Measurements from ENCODE around the gene CHD1L.
"Not testable (repeated sequence)": the region's sequence is repeated elsewhere in the genome, so short reads cannot be mapped to it uniquely, and the experiment has no call there.

CHD1L gene

GRCh38 chr1:147242449-147243227, at the start of gene CHD1L:
TSS of gene CHD1L (plus strand) at chr1:147242684. CDS start at chr1:147242704, 20 bp downstream.
- Histone ChIP-seq H3K9ac (peak within 1 kb of the TSS; percentile 91 to 99 (median 97)), H3K36me3 (peaks cover 0 to 18% (median 8%) of the 10 kb centered on the region in 11 experiments; a peak in 10 of 22 replicates), H3K4me3 (peak within 1 kb of the TSS; percentile 85 to 99 (median 92)), H4K20me1 (peaks cover 0 to 47% (median 42%) of the 10 kb centered on the region in 11 experiments; a peak in 18 of 22 replicates), H3K27ac (peak within 1 kb of the TSS; percentile 84 to 99 (median 97)), H3K4me1 (peaks cover 36 to 48% (median 42%) of the 10 kb centered on the region in 10 experiments), H3K4me2 (peak within 1 kb of the TSS; percentile 69 to 99 (median 89)), H3K27me3 (no peaks in the 10 kb centered on the region), H3K9me3 (replicated peaks in 1 of 11) (peaks cover 0 to 10% (median 3%) of the 10 kb centered on the region in 11 experiments; a peak in 11 of 22 replicates)
- no peak for TF ChIP-seq Cebpa-rat (IDR thresholded peaks at IDR 0.05)

- H3K4me1 ChIP-seq, H3K36me3 ChIP-seq, H3K27me3 ChIP-seq, H3K27ac ChIP-seq, H3K9ac ChIP-seq, H4K20me1 ChIP-seq, H3K4me2 ChIP-seq, H3K4me3 ChIP-seq: not testable (repeated sequence)
- peaks cover 0 to 12% (median 0%) of the 10 kb centered on the region in 11 experiments; a peak in 6 of 22 replicates for H3K9me3 ChIP-seq (replicated peaks in 1 of 11)
Measured at GRCh38 chr1:147197324-147197723, 45.2 kb upstream of the CHD1L start.

DNA sequence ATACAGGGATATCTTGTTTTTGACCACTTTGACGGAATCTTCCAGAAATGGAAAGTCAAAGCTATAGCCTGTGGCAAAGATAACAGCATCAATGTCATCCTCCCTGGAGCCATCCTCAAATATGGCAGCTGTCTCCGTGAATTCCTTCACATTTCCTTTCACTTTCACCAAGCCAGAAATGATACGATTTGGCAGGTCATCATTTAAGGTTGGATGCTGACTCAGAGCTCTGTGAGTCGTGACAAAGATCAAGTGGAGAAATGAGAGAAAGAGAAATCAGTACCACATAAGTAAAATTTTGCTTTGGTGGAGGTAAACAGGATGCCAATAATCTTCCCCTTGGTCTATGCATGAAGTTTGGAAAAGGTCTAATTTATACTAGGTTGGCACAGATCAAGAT, 41.2 kb upstream of the CHD1L start:
- H4K20me1 ChIP-seq = no peaks in the 10 kb centered on the region
- peaks cover 0 to 12% (median 0%) of the 10 kb centered on the region in 11 experiments; a peak in 5 of 22 replicates for H3K9me3 ChIP-seq (replicated peaks in 1 of 11)
- no peak overlapping the region for H3K27ac ChIP-seq
- H3K4me1 ChIP-seq = peaks cover 13 to 20% (median 18%) of the 10 kb centered on the region in 10 experiments
- no peaks in the 10 kb centered on the region for H3K27me3 ChIP-seq
- H3K9ac ChIP-seq = no peak overlapping the region
- H3K36me3 ChIP-seq = no peaks in the 10 kb centered on the region; a peak in 1 of 22 replicates
- no peak overlapping the region for H3K4me3 ChIP-seq
- no peak for TF ChIP-seq Cebpa-rat (IDR thresholded peaks at IDR 0.05)
- no peak overlapping the region for H3K4me2 ChIP-seq

GRCh38 chr1:147201786-147202185, 40.7 kb upstream of the CHD1L start:
- Histone ChIP-seq H3K9ac (no peak overlapping the region), H3K27me3 (no peaks in the 10 kb centered on the region), H3K4me2 (no peak overlapping the region), H3K9me3 (replicated peaks in 1 of 11) (peaks cover 0 to 9% (median 0%) of the 10 kb centered on the region in 11 experiments; a peak in 5 of 22 replicates), H3K4me3 (no peak overlapping the region), H3K27ac (no peak overlapping the region), H3K4me1 (peaks cover 13 to 20% (median 18%) of the 10 kb centered on the region in 10 experiments), H3K36me3 (no peaks in the 10 kb centered on the region), H4K20me1 (no peaks in the 10 kb centered on the region)
- TF ChIP-seq Cebpa-rat (IDR thresholded peaks at IDR 0.05) = no peak

- Histone ChIP-seq H4K20me1 (no peaks in the 10 kb centered on the region), H3K9ac (no peak overlapping the region), H3K36me3 (0 out of 22 replicates have a peak, but pooled peaks cover 0 to 2% (median 0%) of the 10 kb centered on the region in 11 experiments), H3K4me3 (no peak overlapping the region), H3K27ac (no peak overlapping the region), H3K4me1 (peaks cover 13 to 20% (median 18%) of the 10 kb centered on the region in 10 experiments), H3K9me3 (replicated peaks in 1 of 11) (peaks cover 0 to 2% (median 0%) of the 10 kb centered on the region in 11 experiments; a peak in 3 of 22 replicates), H3K4me2 (no peak overlapping the region), H3K27me3 (no peaks in the 10 kb centered on the region)
- no peak for TF ChIP-seq Cebpa-rat (IDR thresholded peaks at IDR 0.05)
Measured at GRCh38 chr1:147202576-147202975, 39.9 kb upstream of the CHD1L start.

DNA sequence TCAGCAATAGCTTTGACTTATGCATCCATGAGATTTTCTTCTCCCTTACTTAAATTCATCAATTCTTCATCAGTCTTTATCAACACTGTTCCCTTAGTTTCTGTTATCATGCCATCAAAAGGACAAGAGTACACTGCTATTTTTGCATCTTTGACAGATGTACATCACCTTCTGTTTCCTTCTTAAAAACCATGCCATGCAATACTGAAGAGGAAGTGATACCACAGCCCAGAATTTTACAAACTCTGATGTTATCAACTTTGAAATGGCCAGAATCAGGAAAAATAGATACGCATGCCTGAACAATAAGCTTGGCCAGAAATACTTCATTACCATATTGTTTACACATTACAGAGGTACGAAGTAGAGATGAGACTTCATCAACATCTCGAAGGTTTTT, 38.4 kb upstream of the CHD1L start:
- Histone ChIP-seq H3K9ac (no peak overlapping the region), H3K9me3 (replicated peaks in 1 of 11) (peaks cover 0 to 4% (median 0%) of the 10 kb centered on the region in 11 experiments; a peak in 1 of 22 replicates), H3K27ac (peak overlapping the region in 4 of 11 experiments; percentile 20 to 47 (median 31); a peak in 6 of 22 replicates), H3K27me3 (no peaks in the 10 kb centered on the region), H3K36me3 (0 out of 22 replicates have a peak, but pooled peaks cover 0 to 5% (median 0%) of the 10 kb centered on the region in 11 experiments), H3K4me3 (no peak overlapping the region), H3K4me1 (peaks cover 13 to 20% (median 18%) of the 10 kb centered on the region in 10 experiments), H3K4me2 (peak overlapping the region; percentile 44 to 61 (median 54); a peak in 21 of 22 replicates), H4K20me1 (no peaks in the 10 kb centered on the region)
- TF ChIP-seq Cebpa-rat (IDR thresholded peaks at IDR 0.05) = no peak; a peak in 1 of 22 replicates

DNA sequence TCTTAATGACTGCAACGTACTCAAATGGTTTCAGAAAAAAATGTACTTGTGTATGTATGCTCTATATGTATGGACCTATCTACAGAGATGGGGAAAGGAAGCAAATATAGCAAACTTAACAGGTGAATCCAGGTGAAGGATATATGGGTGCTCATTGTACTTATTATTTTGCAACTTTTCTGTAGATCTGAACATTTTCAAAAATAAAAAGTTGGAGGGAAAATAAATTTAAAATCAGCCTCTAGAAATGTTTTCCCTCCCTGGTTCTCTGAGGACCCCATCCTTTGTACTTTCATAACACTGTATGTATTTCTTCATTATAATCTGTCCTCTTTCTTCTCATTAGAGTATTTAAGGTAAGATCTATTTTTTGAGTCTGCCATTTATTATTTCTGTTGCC, 35.3 kb upstream of the CHD1L start:
- Histone ChIP-seq H3K27me3 (no peaks in the 10 kb centered on the region), H4K20me1 (no peaks in the 10 kb centered on the region), H3K4me3 (no peak overlapping the region), H3K36me3 (peaks cover 0 to 11% (median 0%) of the 10 kb centered on the region in 11 experiments; a peak in 2 of 22 replicates), H3K27ac (no peak overlapping the region), H3K4me1 (peaks cover 13 to 20% (median 18%) of the 10 kb centered on the region in 10 experiments), H3K9me3 (replicated peaks in 1 of 11) (peaks cover 0 to 4% (median 0%) of the 10 kb centered on the region in 11 experiments; a peak in 1 of 22 replicates), H3K4me2 (no peak overlapping the region), H3K9ac (no peak overlapping the region)
- TF ChIP-seq Cebpa-rat (IDR thresholded peaks at IDR 0.05) = no peak

GRCh38 chr1:147208619-147209018, 33.9 kb upstream of the CHD1L start:
- Histone ChIP-seq H3K9ac (no peak overlapping the region), H3K36me3 (peaks cover 0 to 12% (median 0%) of the 10 kb centered on the region in 11 experiments; a peak in 2 of 22 replicates), H3K4me2 (no peak overlapping the region), H3K9me3 (replicated peaks in 1 of 11) (peaks cover 0 to 4% (median 0%) of the 10 kb centered on the region in 11 experiments; a peak in 1 of 22 replicates), H3K27ac (no peak overlapping the region), H4K20me1 (no peaks in the 10 kb centered on the region), H3K27me3 (no peaks in the 10 kb centered on the region), H3K4me1 (peaks cover 13 to 17% (median 14%) of the 10 kb centered on the region in 10 experiments), H3K4me3 (no peak overlapping the region)
- TF ChIP-seq Cebpa-rat (IDR thresholded peaks at IDR 0.05) = no peak
